Measurements from ENCODE around the gene ZC3H15. TPM values are rescaled to one million over a fixed set of nuclear protein-coding genes. Genes with fewer than 3 reads are reported as not detected.

Gene ZC3H15
- total and polyA plus RNA-seq, 2 experiments from 2014 or later, result 75.6 to 281 TPM

DNA sequence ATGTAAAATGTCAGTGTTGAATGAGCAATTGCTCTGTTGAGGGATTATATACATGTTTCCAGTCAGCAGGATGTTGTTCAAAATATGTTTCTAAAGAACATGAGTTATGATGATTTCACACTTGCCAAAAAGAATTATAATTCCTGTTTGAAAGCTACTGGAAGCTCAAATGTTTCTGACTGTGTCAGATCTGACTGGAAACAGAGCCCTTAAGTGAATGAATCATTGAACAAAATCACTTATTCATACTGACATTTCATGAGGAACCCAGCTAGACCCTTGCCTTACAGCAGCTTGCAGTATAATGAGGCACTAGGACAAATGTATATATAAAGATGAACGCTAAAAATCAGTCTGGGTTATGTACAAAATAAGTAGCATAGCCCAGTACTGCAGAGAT, 68.4 kb downstream of the ZC3H15 start (continued):
- TF ChIP-seq NANOG (IDR thresholded peaks at IDR 0.05; ENCODE audit: borderline replicate concordance) (no peak), POLR2AphosphoS5 (IDR thresholded peaks at IDR 0.05; ENCODE audit: low read depth) (no peak), EZH2 (IDR thresholded peaks at IDR 0.05; ENCODE audit: low read depth, unreplicated experiment) (no peak), ZNF114 (CRISPR knock-in tag; IDR thresholded peaks at IDR 0.05) (no peak)
- TF ChIP-seq, protein P1, sequence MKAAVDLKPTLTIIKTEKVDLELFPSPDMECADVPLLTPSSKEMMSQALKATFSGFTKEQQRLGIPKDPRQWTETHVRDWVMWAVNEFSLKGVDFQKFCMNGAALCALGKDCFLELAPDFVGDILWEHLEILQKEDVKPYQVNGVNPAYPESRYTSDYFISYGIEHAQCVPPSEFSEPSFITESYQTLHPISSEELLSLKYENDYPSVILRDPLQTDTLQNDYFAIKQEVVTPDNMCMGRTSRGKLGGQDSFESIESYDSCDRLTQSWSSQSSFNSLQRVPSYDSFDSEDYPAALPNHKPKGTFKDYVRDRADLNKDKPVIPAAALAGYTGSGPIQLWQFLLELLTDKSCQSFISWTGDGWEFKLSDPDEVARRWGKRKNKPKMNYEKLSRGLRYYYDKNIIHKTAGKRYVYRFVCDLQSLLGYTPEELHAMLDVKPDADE (IDR thresholded peaks at IDR 0.05), result no peak
- TF ChIP-seq, protein P2, sequence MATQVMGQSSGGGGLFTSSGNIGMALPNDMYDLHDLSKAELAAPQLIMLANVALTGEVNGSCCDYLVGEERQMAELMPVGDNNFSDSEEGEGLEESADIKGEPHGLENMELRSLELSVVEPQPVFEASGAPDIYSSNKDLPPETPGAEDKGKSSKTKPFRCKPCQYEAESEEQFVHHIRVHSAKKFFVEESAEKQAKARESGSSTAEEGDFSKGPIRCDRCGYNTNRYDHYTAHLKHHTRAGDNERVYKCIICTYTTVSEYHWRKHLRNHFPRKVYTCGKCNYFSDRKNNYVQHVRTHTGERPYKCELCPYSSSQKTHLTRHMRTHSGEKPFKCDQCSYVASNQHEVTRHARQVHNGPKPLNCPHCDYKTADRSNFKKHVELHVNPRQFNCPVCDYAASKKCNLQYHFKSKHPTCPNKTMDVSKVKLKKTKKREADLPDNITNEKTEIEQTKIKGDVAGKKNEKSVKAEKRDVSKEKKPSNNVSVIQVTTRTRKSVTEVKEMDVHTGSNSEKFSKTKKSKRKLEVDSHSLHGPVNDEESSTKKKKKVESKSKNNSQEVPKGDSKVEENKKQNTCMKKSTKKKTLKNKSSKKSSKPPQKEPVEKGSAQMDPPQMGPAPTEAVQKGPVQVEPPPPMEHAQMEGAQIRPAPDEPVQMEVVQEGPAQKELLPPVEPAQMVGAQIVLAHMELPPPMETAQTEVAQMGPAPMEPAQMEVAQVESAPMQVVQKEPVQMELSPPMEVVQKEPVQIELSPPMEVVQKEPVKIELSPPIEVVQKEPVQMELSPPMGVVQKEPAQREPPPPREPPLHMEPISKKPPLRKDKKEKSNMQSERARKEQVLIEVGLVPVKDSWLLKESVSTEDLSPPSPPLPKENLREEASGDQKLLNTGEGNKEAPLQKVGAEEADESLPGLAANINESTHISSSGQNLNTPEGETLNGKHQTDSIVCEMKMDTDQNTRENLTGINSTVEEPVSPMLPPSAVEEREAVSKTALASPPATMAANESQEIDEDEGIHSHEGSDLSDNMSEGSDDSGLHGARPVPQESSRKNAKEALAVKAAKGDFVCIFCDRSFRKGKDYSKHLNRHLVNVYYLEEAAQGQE (IDR thresholded peaks at IDR 0.05; ENCODE audit: unreplicated experiment), result no peak

DNA sequence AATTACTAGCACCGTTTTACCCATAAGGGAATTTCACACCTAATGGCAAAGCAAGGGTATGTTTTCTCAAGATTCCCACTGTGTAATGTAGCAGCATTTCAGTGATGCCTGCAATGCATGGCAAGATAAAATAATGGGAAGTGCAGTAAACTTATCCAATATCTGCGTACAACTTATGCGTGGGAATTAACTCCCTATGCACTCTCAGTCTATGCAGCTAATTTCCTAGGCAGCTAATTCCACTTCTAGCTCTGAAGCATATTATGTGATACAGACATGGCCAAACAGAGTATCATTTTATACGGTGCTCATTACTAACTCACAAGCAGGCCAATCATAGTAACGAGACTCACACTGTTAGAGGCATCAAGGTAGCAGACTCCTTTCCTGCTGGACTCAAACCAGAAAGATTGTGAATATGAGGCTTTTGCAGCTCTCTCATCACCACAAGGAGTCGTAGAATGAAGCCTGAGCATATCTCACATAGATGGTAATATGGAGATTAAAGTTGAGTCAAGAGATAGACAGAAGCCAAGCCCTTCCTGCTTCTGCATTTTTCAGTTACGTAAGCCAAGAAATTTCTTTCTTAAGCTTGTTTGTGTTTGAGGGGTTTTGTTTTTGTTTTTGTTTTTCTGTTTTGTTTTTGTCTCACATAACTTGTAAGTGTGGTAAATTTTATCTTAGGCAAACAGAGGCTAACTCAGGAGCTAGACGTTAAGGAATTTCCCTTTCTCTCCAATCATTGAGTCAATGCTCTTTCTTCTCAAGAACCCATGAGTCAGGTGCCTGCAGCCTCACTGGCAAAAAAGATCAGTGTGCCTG, 69.0 kb downstream of the ZC3H15 start:
- peaks cover 4% of the 10 kb centered on the region for H3K27me3 Mint-ChIP-seq (ENCODE audit: insufficient read depth, low read depth, poor library complexity)
- H3K4me3 ChIP-seq, result no peak overlapping the region
- H3K4me2 ChIP-seq, result no peak overlapping the region
- ATAC-seq, result no peak
- no peaks in the 10 kb centered on the region for H3F3A ChIP-seq (replicated peaks; ENCODE audit: low read depth)
- no peak overlapping the region for H3K27ac ChIP-seq (ENCODE audit: low read depth)
- no peak for DNase-seq (ENCODE audit: low spot score)
- H3K4me1 Mint-ChIP-seq, result no peaks in the 10 kb centered on the region
- H3K36me3 ChIP-seq (ENCODE audit: insufficient read depth), result no peaks in the 10 kb centered on the region
- no peak overlapping the region for H3K4me3 Mint-ChIP-seq
- H3K9me3 Mint-ChIP-seq, result no peaks in the 10 kb centered on the region
- no peaks in the 10 kb centered on the region for H3K27me3 ChIP-seq (ENCODE audit: insufficient read depth)
- no peaks in the 10 kb centered on the region for H3K9me2 ChIP-seq (ENCODE audit: insufficient read depth)
- no peak overlapping the region for H2AFZ ChIP-seq
- no peaks in the 10 kb centered on the region for H4K20me1 ChIP-seq (replicated peaks; ENCODE audit: insufficient read depth)
- no peaks in the 10 kb centered on the region for H3K36me3 Mint-ChIP-seq (ENCODE audit: low read depth)
- H3K4me1 ChIP-seq (ENCODE audit: insufficient read depth), result no peaks in the 10 kb centered on the region
- no peaks in the 10 kb centered on the region for H3K79me2 ChIP-seq (replicated peaks; ENCODE audit: insufficient read depth)
- no peak overlapping the region for H3K27ac Mint-ChIP-seq
- no peak for TF ChIP-seq JUNB (IDR thresholded peaks at IDR 0.05; ENCODE audit: unreplicated experiment)
- TF ChIP-seq, protein P3, sequence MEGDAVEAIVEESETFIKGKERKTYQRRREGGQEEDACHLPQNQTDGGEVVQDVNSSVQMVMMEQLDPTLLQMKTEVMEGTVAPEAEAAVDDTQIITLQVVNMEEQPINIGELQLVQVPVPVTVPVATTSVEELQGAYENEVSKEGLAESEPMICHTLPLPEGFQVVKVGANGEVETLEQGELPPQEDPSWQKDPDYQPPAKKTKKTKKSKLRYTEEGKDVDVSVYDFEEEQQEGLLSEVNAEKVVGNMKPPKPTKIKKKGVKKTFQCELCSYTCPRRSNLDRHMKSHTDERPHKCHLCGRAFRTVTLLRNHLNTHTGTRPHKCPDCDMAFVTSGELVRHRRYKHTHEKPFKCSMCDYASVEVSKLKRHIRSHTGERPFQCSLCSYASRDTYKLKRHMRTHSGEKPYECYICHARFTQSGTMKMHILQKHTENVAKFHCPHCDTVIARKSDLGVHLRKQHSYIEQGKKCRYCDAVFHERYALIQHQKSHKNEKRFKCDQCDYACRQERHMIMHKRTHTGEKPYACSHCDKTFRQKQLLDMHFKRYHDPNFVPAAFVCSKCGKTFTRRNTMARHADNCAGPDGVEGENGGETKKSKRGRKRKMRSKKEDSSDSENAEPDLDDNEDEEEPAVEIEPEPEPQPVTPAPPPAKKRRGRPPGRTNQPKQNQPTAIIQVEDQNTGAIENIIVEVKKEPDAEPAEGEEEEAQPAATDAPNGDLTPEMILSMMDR (conservative IDR thresholded peaks at IDR 0.05; ENCODE audit: low read depth in 2 of 2), result no peak
- TF ChIP-seq STAT1 (IDR thresholded peaks at IDR 0.05; ENCODE audit: unreplicated experiment), result no peak
- TF ChIP-seq EZH2phosphoT487 (IDR thresholded peaks at IDR 0.05; ENCODE audit: unreplicated experiment), result no peak
- TF ChIP-seq EZH2 (IDR thresholded peaks at IDR 0.05; ENCODE audit: low read depth, unreplicated experiment), result no peak
- TF ChIP-seq CREB1 (CRISPR knock-in tag; IDR thresholded peaks at IDR 0.05; ENCODE audit: low read depth), result no peak
- TF ChIP-seq ZNF114 (CRISPR knock-in tag; IDR thresholded peaks at IDR 0.05), result no peak
- TF ChIP-seq POLR2AphosphoS5 (IDR thresholded peaks at IDR 0.05; ENCODE audit: low read depth), result no peak
- no peak for TF ChIP-seq NANOG (IDR thresholded peaks at IDR 0.05; ENCODE audit: borderline replicate concordance)

Data from GM23338 (cell line).